ENCODE measurements around the gene ARHGAP4.

The ARHGAP4 gene

DNA sequence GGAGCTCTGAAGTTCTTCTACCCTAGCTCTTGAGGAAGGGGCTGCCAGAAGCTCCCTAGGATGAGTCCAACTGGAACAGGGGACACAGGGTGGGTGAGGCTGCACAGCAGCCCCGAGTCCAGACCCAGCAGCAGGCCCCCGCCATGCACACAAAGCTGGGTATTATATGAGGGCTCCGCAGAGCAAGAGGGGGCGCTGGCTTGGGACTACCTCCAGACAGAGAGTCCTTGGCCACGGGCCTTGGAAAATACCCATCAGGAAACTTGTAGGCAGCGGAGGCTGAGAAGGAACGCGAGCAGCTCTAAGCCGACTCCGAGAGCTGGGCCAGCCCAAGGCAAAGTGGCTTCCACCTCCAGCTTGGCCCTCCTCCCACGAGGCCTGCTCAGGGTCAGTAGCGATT, 37.5 kb upstream of the ARHGAP4 start:
- no peak for DNase-seq

DNA sequence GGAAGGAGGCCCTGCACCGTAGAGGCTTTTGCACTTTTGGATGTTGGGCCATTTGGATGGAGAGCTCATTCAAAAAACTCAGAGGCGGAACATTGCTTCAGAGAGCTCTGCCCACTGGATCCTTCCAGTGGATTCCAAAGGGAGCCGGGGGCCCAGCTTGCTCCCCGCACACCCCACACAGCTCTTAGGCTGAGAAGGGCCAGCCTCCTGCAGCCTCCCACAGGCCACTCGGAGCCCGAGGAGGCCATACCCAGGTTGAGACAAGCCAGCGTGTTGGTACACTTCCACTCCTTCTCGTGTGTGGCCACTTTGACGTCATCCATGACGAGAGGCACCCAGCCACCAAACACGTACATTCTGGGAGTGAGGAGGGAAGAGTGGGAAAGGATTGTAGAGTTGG, 35.2 kb upstream of the ARHGAP4 start:
- no peak for DNase-seq

DNA sequence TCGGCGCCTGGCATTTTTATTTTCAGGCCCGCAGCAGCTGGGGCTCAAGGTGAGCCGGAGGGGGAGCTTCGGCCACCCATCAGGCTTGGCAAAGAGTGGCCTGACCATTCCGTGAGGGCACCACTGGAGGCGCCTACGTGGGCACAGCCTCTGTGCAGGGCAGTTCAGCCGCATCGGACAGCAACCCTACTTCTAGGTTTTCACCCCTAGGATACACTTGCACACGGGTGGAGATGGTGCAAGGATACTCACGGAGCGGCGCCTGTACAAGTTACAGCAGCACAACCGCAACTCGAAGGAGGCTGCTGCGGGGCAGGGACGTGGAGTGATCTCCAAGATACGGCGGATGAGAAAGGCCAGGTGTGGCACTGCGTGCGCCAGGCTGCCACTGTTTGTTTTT, 34.7 kb upstream of the ARHGAP4 start:
- no peak for DNase-seq

DNA sequence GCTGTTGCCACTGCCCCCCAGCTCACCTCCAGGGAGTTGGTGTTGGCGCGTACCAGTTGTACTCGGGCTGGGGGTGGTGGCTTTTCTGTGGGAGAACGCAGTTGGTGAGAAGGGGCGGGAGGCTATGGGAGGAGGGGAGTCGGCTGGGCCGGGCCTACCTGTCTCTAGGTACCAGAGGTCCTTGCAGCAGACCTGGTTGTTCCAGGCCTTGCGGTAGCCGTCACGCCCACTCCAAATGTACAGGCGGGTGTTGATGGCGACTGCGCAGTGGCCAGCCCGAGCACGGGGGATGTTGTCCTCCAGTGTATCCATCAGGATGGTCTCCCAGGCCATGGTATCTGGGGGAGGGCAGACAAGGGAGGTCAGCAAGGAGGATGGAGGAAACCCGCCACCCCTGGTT, 34.0 kb upstream of the ARHGAP4 start:
- no peak for DNase-seq

DNA sequence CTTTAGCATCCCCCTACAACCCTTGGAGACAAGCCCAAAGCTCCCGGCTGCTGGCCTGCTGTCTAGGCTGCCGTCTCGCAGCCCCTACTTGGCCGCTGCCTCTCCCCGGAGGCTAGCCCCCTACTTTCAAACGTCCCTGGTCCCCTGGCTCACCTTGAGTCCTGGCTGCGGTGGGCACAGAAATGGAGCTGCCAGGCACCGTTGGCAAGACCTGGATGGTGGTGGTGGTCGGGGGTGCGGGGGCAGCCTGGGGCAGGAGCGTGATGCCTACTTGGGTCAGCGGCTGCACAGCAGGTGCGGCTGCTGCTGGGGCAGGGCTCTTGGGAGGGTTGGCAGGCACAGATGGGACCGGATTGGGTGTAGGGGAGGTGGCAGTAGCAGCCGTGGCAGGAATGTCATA, 33.6 kb upstream of the ARHGAP4 start:
- no peak for DNase-seq

DNA sequence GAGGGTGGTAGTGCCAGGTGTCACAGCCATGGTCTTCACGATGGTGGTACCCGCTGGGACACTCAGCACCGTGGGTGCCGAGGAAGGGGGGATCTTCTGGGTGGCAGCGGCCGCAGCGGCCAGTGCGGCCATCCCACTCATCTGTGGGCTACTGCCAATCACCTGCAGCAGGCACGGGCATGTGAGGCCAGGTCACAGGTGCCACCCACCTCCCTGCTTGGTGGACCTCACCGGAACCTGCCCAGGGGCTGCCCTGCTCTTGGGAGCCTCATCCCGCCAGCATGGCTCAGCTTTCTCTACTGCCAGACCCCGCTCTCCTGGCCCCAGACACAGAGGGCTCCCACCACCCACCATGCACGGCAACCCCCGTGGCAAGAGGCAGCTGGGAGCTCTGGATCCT, 32.5 kb upstream of the ARHGAP4 start:
- DNase-seq, result no peak

DNA sequence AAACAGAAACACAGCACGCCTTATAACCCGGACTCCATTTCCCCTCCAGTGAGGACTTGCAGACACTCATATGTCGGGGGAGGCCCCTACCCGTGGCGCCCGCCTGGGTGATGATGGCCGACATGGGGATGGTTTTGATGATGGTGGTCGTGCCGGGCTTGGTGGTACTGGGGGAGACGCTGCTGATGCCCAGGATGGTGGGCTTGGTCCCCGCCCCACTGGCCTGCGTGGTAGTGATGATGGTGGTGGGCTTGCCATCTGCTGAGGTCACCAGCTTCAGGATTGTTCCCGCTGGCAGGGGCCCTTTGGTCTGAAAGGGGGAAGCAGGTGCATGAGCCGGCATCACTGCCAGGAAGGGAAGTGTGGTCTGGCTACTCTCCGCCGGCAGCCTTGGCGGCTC, 31.2 kb upstream of the ARHGAP4 start:
- no peak for DNase-seq

DNA sequence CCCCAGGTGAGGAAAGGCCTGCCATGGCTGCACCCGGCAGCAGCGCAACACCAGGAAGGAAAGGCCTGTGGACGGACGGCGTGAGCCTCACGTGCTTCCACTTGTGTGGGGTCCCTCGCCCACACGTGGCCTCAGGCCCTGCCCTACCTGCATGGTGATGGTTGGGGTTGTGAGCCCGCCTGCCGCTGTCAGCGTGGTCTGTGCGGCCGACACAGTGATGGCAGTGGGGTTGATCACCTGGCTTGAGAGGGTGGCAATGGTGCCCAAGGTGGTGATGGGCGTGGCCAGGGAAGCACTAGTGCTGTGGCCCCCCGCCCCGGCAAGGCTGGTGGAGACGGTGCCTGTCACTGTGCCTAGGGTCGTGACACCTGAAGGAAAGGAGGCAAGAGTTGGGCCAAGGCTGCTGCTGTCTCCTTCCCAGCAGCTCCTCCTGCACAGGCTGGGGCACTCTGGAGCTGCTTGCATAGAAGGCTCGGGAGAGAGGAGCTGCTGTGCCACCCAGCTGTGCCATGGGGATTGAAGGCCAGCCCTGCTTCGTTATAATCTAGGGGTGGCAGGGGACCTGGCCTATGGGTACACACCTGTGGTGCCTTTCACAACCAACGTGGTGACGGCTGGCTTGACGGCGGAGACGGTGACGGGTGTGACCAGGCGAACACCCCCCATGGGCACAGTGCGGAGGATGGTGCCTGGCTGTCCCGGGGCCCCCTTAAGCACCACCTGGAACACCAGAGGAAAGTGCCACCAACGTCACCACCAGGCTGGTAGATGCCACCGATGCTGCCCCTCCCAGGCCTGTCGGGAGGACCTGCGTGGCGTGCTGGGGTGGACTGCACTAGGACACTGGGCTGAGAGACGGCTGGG, 30.2 kb upstream of the ARHGAP4 start:
- DNase-seq, result no peak

DNA sequence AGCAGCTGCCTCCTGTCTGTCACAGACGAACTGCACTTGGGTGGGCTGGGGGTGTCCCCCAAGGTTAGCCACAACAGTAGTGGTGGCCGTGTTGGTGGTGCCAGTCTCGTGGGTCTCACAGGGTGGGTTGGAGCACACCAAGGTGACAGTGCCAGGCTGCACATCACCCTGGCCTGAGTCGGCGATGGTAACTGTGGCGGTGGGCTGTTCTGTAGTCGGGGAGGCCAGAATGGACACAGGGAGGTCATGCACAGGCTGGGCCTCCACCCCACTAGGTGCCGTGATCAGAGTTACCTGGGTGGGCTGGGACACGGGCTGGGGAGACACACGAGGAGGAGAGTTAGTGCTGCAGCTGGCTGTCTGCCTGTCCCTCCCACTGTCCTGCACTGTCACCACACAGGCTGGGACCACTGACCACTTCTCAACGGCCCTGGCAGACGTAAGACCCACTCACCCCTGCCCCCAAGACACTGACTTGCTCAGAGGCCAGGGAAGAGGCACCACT, 29.2 kb upstream of the ARHGAP4 start:
- no peak for DNase-seq

DNA sequence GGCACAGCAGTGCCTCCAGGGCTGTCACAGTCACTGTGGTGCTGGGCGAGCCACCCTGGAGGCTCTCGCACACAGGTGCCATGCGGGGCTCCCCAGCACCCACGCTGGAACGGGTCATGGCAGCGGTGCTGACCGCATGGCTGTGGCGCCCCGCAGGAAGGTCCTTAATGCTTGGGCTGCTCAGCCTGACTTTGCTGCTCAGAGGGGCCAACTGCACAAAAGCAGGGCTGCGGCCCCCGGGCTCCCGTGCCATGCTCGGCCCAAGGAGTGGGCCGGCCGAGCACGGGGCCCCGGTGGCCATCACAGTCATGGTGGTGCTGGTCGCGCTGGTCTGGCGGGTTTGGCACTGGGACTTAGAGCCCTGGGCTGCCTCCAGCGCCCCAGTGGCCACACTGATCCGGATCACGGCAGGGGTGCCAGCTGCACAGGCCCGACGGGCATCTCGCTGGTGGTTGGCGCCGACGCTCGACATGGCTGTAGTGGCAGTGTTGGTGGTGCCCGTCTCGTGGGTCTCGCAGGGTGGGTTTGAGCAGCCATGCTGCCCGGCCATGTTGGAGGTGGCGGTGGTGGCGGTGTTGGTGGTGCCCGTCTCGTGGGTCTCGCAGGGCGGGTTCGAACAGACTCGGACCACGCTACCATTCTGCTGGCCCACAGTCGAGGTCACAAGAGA, 28.6 kb upstream of the ARHGAP4 start:
- DNase-seq, result no peak

DNA sequence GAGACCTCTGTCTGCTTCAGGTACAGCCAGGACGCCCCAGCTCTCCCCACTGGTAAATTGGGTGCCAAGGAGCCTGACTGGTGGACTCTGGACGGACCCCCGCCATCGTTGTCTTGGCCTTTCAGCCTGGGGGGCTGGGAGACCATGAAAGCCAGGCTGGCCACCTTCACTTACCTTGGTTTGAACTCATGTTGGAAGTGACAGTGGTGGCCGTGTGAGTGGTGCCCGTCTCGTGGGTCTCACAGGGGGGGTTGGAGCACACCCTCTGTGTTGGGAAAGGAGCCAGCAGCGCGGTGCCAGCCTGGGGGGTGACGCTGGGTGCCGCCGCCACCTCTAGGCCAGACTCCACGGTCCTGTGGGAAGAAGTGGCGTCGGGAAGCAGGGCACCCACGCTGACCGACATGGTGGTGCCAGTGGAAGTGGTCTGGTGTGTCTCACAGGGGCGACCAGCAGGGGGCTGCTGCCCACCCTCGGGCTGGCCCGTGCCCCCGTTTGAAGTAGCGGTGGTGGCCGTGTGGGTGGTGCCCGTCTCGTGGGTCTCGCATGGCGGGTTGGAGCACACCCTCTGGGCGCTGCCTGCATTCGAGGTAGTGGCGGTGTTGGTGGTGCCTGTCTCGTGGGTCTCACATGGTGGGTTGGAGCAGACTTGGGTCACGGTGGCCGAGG, 28.0 kb upstream of the ARHGAP4 start:
- DNase-seq, result no peak

DNA sequence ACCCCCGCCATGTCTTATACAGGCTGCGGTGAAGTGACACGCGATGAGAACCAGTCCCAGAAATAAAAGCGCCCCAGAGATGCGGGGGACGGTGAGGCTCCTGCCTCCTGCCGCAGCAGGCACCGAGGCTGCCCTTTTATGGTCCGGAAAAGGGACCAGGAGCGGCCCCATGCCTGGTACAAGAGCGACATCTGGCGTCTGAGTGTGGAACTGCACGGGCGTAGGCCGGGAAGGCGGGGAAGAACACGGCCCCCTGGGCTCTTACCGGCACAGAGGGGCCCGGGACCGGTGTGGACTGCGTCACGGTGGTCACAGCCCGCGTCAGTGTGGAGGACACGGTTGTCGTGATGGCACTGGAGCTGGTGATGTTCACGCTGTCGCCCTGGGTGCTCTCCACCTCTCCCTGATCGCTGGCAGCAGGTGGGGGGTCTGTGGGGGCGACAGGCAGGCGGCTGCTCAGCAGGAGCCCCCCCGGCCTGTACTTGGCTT, 27.3 kb upstream of the ARHGAP4 start:
- peak; percentile 68 for DNase-seq

DNA sequence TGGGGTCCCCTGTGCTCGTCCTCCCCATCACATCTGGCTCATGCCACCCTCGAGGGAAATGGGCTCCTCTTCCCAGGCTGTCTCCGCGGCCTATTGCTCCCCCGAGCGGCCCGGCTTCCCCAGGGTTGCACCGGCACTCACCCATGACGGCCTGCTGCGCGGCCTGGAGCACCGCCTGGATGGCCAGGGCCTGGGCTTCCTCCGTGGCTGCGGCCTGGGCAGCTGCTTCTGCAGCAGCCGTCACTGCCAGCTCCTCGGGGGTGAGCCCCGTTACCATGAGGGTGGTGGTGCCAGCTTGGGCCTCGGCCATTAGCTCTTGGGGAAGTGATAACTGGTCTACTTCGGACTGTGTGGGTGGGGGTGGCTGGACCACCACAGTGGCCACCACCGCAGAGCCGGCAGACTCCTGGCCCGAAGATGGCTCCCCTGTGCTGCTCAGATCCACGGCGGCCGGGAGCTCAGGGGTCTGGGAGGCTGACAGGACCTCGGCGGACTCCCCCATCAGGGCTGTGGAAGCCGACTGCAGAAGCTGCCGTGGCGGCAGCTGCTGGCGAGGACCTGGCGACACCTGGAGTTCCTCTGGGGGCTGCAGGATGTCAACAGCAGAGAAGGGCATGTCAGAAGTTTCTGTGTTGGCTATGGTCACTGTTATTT, 26.4 kb upstream of the ARHGAP4 start:
- DNase-seq, result no peak

DNA sequence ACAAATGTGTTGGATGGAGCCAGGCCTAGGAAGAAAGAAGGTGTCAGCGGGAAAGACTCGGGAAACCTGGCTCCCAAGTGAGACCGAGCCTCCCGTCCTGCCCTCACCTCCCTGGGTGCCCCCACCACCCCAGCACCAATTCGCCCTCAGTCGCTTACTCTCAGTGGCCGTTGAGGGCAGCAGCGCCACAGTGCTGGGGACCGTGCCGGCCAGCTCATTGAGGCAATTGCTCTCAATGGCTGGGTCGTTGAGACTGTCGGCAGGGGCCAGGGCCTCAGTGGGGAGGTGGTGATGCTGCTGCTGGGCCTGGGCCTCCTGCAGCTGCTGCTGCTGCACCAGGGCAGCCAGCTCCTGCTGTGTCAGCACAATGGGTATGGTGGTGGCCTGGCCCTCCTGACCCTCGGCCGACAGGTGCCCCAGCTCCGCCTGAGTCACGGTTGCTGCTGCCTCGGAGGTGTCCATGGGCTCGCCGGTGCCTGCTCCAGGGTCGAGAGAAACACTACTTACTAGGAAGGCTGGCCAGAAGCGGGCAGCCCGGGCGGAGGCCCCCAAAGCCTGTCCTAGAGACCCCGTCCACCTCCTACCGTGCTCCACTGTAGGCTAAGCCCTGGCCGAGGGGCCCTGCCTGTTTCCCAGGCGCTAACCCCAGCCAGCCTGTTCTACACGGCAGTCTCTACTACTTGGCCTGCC, 25.8 kb upstream of the ARHGAP4 start:
- no peak for DNase-seq

DNA sequence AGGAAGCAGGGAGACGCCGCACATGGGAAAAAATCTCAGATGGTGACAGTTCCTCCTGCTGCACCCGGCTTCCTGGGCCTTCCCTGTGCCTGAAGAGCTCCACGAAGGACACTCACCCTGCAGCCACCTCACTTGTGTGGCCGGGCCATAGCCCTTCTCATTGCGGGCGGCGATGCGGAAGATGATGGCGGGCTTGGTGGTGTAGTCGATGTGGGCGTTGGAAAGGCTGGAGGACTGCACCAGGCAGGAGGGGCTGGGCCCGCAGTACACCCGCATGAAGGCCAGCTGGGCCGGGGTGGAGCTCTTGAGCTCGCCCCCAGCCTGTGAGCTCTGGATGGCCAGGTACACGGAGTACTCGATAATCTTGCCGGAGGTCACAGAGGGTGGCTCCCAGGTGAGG, 24.1 kb upstream of the ARHGAP4 start:
- no peak for DNase-seq

DNA sequence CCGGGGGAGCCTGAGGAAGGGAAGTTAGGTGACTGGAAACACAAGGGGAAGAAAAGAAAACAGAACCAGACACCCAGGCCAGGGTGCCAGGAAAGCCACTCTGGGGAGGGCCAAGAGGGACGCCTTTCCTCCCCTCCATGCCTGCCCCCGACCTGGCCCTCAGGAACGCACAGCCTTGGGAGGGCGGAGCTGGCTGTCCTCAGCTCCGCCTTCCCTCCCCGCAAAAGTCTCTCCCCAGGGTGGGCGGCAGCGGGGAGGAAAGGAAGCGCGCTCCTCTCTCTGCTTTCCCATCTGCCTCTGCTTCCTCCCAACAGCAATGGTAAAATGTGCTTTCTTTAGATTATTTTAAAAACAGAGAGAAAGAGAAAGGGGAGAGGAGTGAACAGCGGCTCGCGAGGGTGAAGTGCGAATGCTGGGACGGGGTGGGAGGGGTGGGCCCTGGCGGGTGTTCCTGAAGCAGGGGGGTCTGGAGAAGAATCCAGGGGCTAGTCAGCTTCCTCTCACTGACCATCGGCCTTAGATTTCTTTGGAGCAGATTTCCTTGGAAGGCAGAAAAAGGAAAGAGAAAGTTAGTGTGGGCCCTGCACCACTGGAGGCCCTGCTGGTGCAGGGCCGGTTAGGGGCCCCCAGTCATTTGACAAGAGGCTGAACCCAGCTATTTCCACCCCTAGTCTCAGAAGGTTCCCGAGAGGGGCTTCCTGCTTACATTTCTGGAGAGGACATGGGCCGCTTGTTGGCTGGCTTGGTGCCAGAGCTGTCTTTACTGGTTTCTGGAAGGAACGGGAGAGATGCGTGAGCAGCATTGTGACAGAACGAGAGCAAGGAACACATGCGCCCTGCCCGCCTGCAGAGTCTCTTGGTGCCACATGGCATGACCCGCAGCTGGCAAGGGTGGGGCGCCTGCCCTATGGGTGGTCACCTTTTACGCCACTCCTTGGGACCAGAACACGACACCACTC, 23.1 kb upstream of the ARHGAP4 start:
- no peak for DNase-seq

DNA sequence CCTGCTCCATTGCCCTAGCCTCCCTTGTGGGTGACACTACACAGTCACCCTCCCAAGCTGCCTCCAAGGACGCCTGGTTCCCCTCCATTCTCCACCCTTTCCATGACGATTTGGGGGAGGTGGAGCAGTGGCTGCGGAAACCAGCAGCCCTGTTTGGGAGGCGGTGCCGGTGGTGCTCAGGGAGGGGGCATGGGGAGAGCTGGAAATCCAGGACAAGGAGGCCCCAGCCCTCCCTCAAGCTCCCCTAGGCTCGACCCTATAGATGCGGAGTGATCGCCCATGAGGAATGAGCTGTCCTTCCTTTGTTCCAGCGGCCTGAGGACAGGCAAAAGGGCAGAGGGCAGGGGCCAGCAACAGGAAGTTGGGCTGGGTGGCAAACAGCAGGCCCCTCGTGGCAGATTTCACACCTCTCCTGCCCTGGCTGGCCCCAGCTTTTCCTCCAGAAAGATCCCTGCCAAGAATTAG, 22.0 kb upstream of the ARHGAP4 start:
- DNase-seq, result no peak

DNA sequence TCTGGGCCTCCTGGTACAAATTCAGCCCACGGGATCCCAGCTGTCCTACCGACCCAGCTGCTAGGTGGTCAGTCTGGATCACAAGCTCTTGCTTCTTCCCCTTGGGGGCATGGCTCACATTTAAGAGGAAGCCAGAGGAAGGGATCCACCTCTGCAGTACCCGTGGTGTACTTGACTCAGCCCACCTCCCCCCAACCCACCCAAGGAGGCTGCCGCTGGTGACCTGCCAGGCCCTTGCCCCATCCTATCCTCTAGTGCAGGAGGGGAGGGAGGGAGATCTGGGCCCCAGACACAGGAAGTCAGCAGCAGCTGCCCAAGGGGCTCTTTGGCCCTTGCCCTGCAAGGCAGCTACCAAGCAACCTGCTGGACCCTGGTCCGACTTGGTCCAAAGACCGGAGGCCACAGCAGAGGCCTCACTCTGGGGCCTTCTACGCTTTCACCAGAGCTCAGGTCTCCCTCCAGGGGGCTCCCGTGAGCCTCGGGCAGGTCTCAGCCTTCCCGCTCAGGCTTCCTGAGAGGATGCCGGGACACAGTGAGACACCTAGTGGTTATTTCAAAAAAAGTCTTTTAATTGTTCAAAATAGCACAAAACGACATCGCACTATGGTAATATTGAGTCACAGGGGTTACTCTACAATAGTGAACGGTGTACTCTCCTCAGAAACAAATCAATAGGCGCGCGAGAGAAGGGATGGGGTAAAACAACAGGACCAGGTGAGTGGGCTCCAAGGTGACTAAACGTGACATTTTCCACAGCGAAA, 21.1 kb upstream of the ARHGAP4 start:
- peak; percentile 74 for DNase-seq

DNA sequence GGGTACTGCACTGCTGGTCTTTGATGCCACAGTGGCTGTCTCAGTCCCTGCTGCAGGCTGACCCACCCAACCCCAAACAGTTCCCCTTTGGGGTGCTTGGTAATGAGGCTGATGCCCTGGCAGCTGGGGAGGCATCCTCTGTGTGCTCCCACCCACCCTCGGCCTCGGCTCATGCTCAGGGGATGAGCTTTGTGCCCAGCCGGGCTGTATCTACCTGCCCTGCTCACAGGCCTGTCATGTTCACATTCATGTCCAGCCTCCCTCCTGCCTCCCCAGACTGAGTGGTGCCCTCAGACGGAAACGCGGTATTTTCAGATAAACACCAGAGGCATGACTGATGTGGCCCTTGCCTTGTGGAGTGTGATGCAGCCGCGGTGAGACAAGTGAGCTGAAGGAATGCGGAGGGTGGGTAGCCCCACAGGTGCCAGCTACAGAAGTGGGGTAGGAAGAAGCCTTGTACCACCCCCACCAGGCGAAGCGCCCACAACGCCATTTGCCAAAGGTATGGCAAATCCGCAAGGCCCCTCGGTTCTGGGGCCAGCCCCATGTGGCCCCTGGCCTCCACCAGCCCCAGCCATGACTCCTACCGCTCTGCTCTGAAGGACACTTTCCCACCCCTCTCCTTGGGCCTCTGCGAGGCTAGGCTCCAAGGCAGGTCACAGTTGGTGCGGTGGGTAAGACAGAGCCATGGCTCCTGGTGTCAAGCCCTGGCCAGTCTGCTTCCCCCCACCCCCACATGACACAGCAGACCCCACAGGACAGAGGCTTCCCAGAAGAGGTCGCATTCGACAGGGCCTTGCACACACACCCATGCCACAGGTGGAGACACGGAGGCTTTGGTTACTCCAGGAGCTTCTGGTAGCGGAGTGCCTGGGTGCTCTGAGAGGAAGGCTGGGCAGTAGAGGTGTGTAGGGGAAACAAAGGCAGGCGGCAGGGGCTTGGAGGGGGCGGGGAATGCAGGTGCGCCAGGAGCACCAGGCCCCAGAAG, 20.2 kb upstream of the ARHGAP4 start:
- no peak for DNase-seq
